Ishikawa (cell line): Measurements from ENCODE around the gene CCL26.

Experiments
- CEBPB ChIP-seq: IDR thresholded peaks from 2 replicates; pipeline ENCODE4 v1.6.1; 2012
- FOXM1 ChIP-seq: IDR thresholded peaks from 2 replicates; pipeline ENCODE4 v1.6.1; 2012; ENCODE audit warnings: low read depth, borderline replicate concordance
- REST ChIP-seq: IDR thresholded peaks from 2 replicates; pipeline ENCODE4 v1.6.1; 2012; ENCODE audit warnings: low read depth, mild to moderate bottlenecking

GRCh38 chr7:75776295-75776971 is 4.4 kb upstream of the CCL26 start:
- TF ChIP-seq REST (no peak), FOXM1 (no peak), CEBPB (no peak)
